Fibroblast of lung (primary cell): ENCODE measurements around the gene C5orf15.

Source experiments
- CTCF ChIP-seq, 2 donors: IDR thresholded peaks in 1 of 2; conservative IDR thresholded peaks in 1 of 2; 1 replicate in 1 of 2; 2 replicates in 1 of 2; pipeline ENCODE4 v1.5.1; 2011 to 2012; ENCODE audit warnings: low read length in 2 of 2, control low read depth in 1 of 2, inconsistent platforms in 1 of 2, low read depth in 1 of 2, mild to moderate bottlenecking in 1 of 2
- EZH2 ChIP-seq: IDR thresholded peaks from 2 replicates; pipeline ENCODE4 v1.5.1; 2012; ENCODE audit warnings: low read length, control low read depth, mild to moderate bottlenecking; ENCODE audit errors: missing control alignments

GRCh38 chr5:133935667-133935940 lies 32.8 kb downstream of the C5orf15 start:
- TF ChIP-seq CTCF (conservative IDR thresholded peaks at IDR 0.05 in 1 of 2, IDR thresholded peaks at IDR 0.05 in 1 of 2; ENCODE audit: low read depth in 1 of 2, low read length in 2 of 2) (no peak), EZH2 (no peak)
